GM19023 (cell line): ENCODE results near the gene CD247.

Experiments used
- ATAC-seq: cut with Tn5 transposase; IDR thresholded peaks from one replicate; pipeline ENCODE4 v1.9.1; 2021; ENCODE audit warnings: mild to moderate bottlenecking, moderate library complexity; ENCODE audit not compliant: unreplicated experiment

The CD247 gene

DNA sequence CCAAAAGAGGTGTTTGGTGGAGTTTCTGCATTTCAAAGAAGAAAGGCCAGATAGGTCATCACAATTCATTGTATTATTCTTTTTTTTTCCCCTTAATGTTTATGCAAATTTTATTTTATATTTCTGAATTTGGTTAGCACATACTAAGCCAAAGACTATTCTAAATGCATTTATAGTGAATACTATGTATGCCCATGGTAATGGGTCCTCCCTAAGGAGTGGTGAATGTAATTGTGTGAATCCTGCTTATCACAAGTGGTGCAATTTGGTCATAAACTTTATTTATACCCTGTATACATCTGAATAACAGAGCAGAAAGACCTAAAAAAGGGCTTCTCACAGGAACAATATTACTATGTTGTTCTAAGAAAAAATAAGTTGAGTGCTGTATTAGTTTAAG is 99.1 kb downstream of the CD247 start:
- ATAC-seq, result no peak

DNA sequence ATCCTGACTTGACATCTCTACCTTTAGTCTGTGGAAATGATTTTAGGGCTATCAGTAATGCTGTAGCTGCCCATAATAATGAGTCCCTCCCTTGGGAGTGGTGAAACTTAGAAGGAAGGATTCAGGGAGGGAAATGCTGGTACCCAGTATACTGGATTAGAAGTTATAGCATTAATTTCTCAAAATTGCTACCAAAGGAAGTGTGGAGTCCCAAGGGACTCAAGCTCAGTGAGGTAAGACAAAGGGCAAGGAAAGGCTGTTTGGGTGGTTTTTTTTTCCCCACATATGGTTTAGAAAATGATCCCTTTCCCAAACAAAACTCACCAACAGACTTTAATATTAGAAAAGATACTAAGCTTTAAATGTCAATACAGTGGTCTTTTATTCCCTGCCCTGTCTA is 99.9 kb downstream of the CD247 start:
- no peak for ATAC-seq

DNA sequence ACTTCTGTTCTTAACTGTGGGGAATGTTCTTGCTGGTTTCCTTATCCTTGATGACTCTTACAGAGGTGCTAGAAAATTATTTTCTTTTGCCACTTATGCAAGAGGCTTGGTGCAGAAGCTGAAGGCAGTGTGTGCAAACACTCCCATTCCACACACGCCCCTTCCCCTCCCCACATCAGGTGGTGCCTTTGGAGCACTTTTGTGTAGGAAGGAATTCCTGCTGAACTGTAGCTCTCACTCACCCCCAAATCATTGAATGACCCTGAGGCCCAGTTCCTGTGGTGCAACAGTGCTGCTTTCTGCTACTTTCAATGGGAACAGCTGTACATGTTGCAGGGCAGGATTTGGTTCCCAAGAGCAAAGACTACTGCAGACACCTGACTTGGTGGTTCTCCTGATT is 101.8 kb downstream of the CD247 start:
- ATAC-seq, result no peak

DNA sequence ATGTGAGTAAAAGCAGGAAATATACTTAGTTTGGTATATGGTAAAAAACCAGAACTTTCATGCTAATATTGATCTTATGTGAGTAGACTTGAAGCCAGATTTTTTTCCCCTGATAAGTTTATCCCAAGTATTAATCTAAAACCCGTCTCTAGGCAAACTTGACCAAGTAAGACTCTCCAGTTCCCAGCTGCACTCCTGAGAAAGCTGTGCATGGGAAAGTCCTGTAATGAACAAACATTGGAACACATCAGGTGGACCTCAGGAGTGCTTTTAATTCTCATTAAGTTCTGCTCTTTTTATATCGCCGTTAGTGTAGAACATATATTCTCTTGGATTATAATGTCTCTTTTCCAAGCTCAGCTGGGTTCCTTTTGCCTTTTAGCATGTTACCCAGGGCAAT is 105.0 kb downstream of the CD247 start:
- ATAC-seq, result no peak

DNA sequence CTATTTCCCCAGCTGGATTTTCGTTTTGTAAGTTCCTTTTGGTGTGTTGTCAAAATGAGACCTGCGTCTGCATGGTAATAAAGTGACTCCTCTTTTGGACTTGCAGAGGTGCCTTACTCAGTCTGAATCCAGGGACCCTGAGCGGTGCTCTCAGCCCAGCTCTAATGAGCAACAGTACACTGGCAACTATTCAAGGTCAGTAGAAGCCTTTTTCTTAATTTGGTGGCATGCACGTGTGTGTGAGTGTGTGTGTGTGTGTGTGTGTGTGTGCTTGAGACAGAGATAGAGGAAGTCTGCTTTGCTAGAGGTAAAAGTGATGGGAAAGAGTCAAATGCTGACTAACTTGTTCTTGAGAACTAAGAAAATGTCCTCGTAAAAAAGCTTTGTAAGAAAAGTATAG is 105.4 kb downstream of the CD247 start:
- ATAC-seq, result no peak

DNA sequence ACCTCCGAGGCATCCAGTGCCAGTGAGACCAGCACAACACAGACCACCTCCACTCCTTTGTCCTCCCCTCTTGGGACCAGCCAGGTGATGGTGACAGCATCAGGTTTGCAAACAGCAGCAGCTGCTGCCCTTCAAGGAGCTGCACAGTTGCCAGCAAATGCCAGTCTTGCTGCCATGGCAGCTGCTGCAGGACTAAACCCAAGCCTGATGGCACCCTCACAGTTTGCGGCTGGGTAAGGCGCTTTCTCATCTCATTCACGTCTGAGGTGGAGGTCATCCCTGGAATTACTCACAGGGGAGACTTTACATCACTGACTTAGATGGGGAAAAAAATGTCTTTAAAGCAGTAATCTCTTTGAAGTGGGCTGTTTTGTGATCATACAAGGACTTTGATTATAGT is 106.3 kb downstream of the CD247 start:
- ATAC-seq, result no peak

DNA sequence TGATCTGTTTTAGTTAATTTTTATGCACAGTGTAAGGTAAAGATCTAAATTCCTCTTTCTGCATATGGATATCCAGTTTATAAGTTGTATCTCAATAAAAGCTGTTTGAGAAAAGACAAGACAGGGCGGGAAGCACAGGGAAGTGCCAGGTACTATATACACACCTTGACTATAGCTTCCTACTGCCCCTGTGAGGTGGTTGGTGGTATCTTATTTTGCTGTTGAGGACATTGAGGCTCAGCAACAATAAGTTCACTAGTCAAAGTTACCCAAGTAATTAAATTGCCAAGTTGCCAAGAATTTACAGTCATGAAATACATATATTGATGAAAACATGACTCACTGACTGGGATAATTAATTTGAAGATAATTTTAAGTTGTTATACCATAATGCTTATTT is 109.1 kb downstream of the CD247 start:
- no peak for ATAC-seq

DNA sequence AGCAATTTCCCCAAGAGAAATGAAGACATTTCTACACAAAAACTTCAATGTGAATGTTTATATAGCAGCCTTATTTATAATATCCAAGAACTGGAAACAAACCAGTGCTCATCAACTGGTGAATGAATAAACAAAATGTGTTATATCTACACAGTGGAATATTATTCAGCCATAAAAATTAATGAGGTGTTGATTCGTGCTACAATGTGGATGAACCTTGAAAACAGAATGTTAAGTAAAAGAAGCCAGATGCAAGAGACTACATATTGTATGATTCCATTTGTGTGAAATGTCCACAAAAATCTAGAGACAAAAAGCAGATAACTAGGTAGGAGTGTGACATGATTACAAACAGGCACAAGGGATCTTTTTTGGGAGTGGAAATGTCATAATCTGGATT is 110.0 kb downstream of the CD247 start:
- ATAC-seq, result no peak

DNA sequence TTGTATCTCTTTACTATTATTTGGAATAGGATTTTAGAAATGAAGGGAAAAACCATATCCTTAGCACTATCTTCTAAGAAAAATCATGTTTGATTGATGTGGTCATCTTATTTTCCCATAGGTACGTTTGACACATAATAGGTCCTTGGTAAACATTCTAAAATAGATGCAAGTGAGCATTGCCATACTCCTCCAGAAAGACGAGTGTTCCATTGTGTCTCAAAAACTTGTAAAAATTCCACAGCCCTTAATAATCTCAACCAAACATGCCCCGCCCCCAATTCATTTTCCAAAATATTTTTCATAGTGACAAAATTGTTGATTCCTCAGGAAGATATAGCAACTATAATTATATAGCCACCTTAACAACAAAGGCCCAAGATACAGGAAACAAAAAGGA is 113.4 kb downstream of the CD247 start:
- no peak for ATAC-seq

DNA sequence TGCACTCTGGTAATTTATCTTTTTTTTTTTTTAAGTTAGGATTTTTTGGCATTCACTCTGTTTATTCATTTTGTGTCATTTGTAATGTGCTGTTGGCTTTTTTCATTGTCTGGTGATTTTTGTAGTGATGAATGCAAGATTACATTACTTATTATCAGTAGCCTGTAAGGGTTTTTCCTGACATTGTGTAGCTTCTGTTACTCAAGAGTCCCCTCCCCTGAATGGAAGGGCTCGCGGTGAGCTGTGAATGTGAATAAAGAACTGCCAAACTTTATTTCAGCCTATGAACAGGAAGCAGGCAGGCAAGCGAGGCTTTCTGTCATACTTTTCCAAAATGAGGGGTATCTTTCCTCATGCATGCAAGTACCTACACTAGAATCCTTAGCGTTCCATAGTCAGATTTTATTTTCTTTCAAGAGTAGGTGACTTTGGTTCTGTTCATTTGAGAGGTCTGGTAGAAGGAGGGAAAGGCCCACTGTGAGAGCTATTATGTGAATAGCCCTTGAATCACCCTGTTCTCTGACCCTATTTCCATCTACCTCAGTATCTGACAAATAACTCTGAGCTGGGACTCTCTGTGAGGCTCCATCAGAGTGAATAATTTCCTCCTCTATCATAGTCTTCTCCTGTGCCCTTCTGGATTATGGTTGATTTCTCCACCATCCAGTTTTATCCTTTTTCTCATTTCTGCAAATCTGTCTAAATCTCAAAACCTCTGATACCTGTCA is 114.0 kb downstream of the CD247 start:
- ATAC-seq, result no peak

DNA sequence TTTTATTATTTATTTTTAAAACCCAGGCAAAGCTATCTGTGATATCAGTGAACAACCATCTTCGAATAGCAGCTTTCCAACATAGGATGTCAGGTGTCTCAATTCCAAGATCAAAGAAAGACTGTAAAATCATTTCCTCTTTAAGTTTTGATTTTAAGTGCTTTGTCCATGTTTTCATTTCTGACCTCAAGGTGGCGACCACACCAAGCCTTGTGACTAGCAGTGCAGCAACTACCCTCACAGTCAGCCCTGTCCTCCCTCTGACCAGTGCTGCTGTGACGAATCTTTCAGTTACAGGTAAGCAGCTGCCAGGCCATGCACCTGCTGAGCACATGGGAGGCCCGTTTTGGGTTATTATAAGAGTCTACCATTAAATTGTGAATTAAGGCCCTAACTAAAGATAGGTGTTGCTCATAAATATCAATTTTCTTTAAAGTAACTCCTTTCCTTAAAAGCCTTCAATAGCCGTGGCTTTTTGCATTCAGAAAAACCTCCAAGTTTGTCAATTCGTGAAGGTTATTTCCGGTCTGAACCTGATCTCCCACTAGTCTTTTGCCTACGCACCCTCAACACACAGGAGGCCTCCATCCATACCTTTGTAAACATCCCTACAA is 117.0 kb downstream of the CD247 start:
- no peak for ATAC-seq

DNA sequence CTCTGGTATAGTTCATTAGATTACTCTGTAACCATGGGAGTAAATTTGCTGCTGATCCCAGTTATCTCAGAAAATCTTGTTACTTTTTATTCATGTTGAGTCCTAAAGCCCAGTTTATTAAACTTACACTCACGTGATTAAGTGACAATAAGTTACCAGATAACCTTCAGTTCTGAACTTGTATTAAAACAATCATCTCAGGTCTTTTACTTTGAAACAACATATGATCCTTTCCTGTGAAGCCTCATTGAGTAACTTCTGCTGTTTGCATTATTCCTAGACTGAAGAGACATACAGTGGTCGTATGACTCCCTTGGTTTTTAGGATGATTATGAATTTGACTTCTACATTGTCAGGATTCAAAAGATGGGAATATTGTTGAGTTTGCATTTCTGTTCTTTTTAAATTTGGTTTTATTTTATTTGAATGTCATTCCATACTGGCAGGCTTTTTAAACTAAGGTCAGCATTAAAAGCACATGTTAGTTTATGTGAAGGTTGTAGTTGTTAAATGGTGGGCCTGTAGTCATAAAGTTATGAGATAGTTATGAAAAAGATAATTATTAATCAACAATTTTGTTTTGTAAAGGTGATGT is 117.9 kb downstream of the CD247 start:
- ATAC-seq, result no peak

DNA sequence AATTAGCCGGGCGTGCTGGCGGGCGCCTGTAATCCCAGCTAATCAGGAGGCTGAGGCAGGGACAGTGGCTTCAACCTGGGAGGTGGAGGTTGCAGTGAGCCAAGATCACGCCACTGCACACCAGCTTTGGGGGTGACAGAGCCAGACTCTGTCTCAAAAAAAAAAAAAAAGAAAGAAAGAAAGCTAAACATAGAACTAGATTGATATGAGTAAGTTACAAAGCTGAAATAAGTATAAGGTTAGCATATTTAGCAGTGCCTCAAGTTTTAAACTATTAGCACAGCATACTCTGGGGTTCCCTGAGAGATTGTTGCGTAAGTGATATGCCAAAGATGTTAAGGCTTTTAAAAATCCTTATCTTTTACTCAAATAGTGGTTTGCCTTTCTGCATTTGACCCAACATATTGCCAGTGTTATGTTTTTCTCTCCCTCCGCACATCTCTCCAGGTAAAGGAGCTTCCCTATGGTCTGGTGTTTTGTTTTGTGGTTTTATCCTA is 126.1 kb downstream of the CD247 start:
- no peak for ATAC-seq

DNA sequence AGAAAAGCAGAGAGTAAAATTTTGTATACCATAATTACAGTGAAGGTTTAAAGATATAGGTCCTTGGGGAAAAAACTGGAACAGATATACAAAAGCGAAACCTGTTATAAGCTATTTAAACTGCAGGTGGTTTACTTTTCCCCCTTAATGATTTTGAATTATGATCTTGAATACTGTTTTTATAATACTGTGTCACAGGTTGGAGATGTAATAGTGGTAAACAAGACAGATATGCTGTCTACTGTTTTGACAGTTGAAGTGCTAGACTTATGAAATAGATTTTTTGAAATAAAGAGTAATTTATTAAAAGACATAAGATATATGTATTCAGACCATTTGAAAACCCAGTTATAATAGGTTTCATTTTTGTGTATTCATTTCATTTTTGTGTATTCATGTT is 129.4 kb downstream of the CD247 start:
- ATAC-seq, result no peak

DNA sequence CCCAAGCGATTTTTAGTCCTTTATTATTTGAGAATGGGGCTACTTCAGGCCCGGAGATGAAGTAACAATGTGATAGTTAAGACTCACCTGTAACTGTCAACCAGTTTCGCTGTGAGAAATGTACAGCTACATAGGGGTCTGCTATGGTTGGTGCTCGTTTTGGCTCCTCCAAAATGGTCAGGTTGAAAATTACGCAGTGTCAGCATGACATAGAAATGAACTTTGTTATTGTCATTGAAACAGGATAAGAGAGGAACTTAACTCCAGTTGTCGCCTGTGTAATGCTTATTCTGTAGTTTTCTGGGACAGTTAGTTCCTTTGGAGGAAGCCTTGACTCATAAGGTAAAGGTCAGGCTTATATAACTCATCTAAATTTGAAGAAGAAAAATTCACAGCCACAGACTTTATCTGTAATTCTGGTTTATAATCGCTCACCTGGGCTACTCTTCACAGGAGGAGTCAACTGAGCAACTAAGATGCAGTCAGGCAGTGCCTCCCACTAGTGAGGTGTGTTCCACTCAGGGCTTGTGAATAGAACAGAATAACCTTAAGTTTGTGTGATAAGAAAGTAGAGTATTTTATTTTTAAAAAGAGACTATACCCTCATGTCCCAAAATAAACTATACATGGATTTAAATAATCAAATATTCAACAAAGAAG is 130.9 kb downstream of the CD247 start:
- ATAC-seq, result no peak
